ENCODE data around the gene KCMF1.

DNA sequence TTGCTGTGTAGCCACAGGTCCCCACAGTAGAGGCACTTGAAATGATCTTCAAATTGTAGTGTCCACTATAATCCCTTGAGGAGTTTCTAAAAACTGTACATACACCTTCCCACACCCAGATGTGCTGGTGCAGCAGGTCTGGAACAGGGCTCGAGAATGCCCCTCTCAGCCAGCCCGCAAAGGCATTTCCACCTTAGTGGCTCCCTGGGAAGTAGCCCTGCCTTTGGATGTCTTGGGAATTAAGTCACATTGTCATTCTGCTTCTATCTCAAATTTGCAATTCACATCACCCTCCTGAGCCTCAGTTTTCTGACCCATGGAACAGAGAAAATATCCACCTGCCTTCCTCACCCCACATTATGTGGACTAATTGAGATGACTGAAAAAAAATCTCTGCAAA is 118.0 kb downstream of the KCMF1 start:
- TF ChIP-seq JUND (IDR thresholded peaks at IDR 0.05): no peak
- TF ChIP-seq, protein P1, sequence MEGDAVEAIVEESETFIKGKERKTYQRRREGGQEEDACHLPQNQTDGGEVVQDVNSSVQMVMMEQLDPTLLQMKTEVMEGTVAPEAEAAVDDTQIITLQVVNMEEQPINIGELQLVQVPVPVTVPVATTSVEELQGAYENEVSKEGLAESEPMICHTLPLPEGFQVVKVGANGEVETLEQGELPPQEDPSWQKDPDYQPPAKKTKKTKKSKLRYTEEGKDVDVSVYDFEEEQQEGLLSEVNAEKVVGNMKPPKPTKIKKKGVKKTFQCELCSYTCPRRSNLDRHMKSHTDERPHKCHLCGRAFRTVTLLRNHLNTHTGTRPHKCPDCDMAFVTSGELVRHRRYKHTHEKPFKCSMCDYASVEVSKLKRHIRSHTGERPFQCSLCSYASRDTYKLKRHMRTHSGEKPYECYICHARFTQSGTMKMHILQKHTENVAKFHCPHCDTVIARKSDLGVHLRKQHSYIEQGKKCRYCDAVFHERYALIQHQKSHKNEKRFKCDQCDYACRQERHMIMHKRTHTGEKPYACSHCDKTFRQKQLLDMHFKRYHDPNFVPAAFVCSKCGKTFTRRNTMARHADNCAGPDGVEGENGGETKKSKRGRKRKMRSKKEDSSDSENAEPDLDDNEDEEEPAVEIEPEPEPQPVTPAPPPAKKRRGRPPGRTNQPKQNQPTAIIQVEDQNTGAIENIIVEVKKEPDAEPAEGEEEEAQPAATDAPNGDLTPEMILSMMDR (IDR thresholded peaks at IDR 0.05): no peak
- no peak for TF ChIP-seq POLR2AphosphoS5 (IDR thresholded peaks at IDR 0.05; ENCODE audit: low read depth, low read length)
- no peak for TF ChIP-seq RXRA (IDR thresholded peaks at IDR 0.05; ENCODE audit: borderline replicate concordance, low read depth)
- no peak for TF ChIP-seq SMC3 (IDR thresholded peaks at IDR 0.05; ENCODE audit: low read depth, low read length)
- no peak for TF ChIP-seq RAD21 (IDR thresholded peaks at IDR 0.05; ENCODE audit: low read length)
- TF ChIP-seq CHD2 (IDR thresholded peaks at IDR 0.05; ENCODE audit: low read length, partially characterized antibody): no peak
- TF ChIP-seq TAF1 (IDR thresholded peaks at IDR 0.05; ENCODE audit: borderline replicate concordance, low read depth, low read length): no peak
- TF ChIP-seq, protein P2, sequence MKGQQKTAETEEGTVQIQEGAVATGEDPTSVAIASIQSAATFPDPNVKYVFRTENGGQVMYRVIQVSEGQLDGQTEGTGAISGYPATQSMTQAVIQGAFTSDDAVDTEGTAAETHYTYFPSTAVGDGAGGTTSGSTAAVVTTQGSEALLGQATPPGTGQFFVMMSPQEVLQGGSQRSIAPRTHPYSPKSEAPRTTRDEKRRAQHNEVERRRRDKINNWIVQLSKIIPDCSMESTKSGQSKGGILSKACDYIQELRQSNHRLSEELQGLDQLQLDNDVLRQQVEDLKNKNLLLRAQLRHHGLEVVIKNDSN (IDR thresholded peaks at IDR 0.05; ENCODE audit: borderline replicate concordance, low read depth): no peak
- TF ChIP-seq GABPA (IDR thresholded peaks at IDR 0.05; ENCODE audit: low read depth): no peak
- no peak for TF ChIP-seq ZBTB33 (IDR thresholded peaks at IDR 0.05; ENCODE audit: borderline replicate concordance, low read depth)
